ENCODE measurements around the gene URAD.
"Not testable (repeated sequence)": the region's sequence is repeated elsewhere in the genome, so short reads cannot be mapped to it uniquely, and the experiment has no call there.

Gene URAD

DNA sequence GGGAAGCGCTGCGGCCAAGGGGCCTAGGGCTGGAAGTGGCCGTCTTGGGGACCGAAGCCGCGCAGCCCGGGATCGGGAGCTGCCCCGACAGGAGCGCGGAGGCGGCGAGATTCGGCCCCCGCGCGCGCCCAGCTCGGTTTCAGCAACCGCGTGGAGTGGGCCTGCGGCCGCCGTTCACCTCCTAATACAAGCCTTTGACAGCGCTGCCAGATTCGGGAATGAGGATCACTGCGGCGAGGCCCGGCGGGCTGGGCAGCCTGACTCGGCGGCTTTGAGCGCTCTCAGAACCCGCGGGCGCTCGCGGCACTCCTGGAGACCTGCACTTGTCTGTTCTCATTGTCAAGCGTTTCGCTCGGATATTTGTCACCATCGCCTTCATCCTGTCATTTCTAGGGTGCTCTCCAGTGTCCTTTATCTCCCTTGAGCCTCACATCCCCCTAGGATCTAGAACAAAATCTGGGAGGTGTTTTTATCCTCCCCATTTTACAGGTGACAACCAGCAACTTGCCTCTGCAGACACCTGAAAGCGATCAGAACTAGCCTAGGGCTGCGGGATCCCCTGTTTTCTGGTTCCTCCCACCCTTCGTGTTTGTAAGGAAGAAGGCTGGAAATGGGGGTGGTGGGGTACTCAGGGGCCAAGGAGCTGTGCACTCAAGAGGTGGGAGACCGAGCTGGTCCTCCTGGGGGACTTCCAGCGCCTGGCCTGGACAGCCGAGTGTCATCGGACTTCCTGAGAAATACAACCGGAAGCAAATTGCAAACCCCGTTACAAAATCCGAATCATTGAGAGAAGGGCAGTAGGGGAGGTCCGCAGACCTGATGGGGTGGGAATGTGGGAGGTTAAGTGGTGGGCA is 17.9 kb downstream of the URAD start:
- no peaks in the 10 kb centered on the region for H3K36me3 Mint-ChIP-seq (ENCODE audit: low read depth)
- H3K9me3 Mint-ChIP-seq: no peaks in the 10 kb centered on the region
- H3K27me3 Mint-ChIP-seq: peaks cover 98% of the 10 kb centered on the region
- H3K4me3 Mint-ChIP-seq: no peak overlapping the region
- H3K27ac Mint-ChIP-seq: no peak overlapping the region
- intact Hi-C loops (cut with micrococcal nuclease): no loop called here
- H3K4me1 Mint-ChIP-seq (ENCODE audit: low read depth): peaks cover 38% of the 10 kb centered on the region

- intact Hi-C loops (cut with micrococcal nuclease): no loop called here
- H3K4me1 Mint-ChIP-seq (ENCODE audit: low read depth): peaks cover 33% of the 10 kb centered on the region
- H3K9me3 Mint-ChIP-seq: no peaks in the 10 kb centered on the region
- H3K4me3 Mint-ChIP-seq: no peak overlapping the region
- H3K36me3 Mint-ChIP-seq (ENCODE audit: low read depth): no peaks in the 10 kb centered on the region
- peaks cover 98% of the 10 kb centered on the region for H3K27me3 Mint-ChIP-seq
- H3K27ac Mint-ChIP-seq: no peak overlapping the region
Observed at GRCh38 chr13:27969866-27970229, 18.6 kb downstream of the URAD start.

- Mint-ChIP-seq H3K27me3 (peaks cover 98% of the 10 kb centered on the region), H3K27ac (no peak within 1 kb of the TSS), H3K9me3 (no peaks in the 10 kb centered on the region), H3K4me3 (peak within 1 kb of the TSS; percentile 34), H3K36me3 (ENCODE audit: low read depth) (no peaks in the 10 kb centered on the region), H3K4me1 (ENCODE audit: low read depth) (peaks cover 33% of the 10 kb centered on the region)
- intact Hi-C loops (cut with micrococcal nuclease): no loop called here
Observed at GRCh38 chr13:27969082-27969865, 19.2 kb downstream of the URAD start, which contains the start of gene CDX2. Gene CDX2 (minus strand): TSS chr13:27969315. CDS start chr13:27969006, 309 bp downstream.

GRCh38 chr13:27968316-27969081 is 20.0 kb downstream of the URAD start:
- Mint-ChIP-seq H3K27ac (no peak overlapping the region), H3K9me3 (no peaks in the 10 kb centered on the region), H3K36me3 (ENCODE audit: low read depth) (no peaks in the 10 kb centered on the region), H3K4me1 (ENCODE audit: low read depth) (peaks cover 33% of the 10 kb centered on the region), H3K4me3 (peak overlapping the region; percentile 34), H3K27me3 (peaks cover 98% of the 10 kb centered on the region)
- intact Hi-C loops (cut with micrococcal nuclease): no loop called here

GRCh38 chr13:27967736-27968315 is 20.7 kb downstream of the URAD start:
- H3K9me3 Mint-ChIP-seq: no peaks in the 10 kb centered on the region
- H3K4me3 Mint-ChIP-seq: no peak overlapping the region
- intact Hi-C loops (cut with micrococcal nuclease): no loop called here
- peaks cover 98% of the 10 kb centered on the region for H3K27me3 Mint-ChIP-seq
- H3K4me1 Mint-ChIP-seq (ENCODE audit: low read depth): peaks cover 33% of the 10 kb centered on the region
- H3K27ac Mint-ChIP-seq: no peak overlapping the region
- no peaks in the 10 kb centered on the region for H3K36me3 Mint-ChIP-seq (ENCODE audit: low read depth)

GRCh38 chr13:27967203-27967735 is 21.2 kb downstream of the URAD start:
- Mint-ChIP-seq H3K4me3 (no peak overlapping the region), H3K9me3 (no peaks in the 10 kb centered on the region), H3K27ac (no peak overlapping the region)

GRCh38 chr13:27966641-27967202 is 21.8 kb downstream of the URAD start:
- no peaks in the 10 kb centered on the region for H3K9me3 Mint-ChIP-seq
- H3K27me3 Mint-ChIP-seq: peaks cover 97% of the 10 kb centered on the region
- no peak overlapping the region for H3K27ac Mint-ChIP-seq
- peaks cover 33% of the 10 kb centered on the region for H3K4me1 Mint-ChIP-seq (ENCODE audit: low read depth)
- no peaks in the 10 kb centered on the region for H3K36me3 Mint-ChIP-seq (ENCODE audit: low read depth)
- intact Hi-C loops (cut with micrococcal nuclease): no loop called here
- no peak overlapping the region for H3K4me3 Mint-ChIP-seq

More at GRCh38 chr13:27967203-27967735, 21.2 kb downstream of the URAD start:
- intact Hi-C loops (cut with micrococcal nuclease): no loop called here
- Mint-ChIP-seq H3K4me1 (ENCODE audit: low read depth) (peaks cover 33% of the 10 kb centered on the region), H3K27me3 (peaks cover 97% of the 10 kb centered on the region), H3K36me3 (ENCODE audit: low read depth) (no peaks in the 10 kb centered on the region)

- Mint-ChIP-seq H3K36me3 (ENCODE audit: low read depth) (no peaks in the 10 kb centered on the region), H3K9me3 (no peaks in the 10 kb centered on the region), H3K27ac (no peak overlapping the region), H3K27me3 (peaks cover 97% of the 10 kb centered on the region), H3K4me3 (no peak overlapping the region), H3K4me1 (ENCODE audit: low read depth) (peaks cover 40% of the 10 kb centered on the region)
- intact Hi-C loops (cut with micrococcal nuclease): no loop called here
Observed at GRCh38 chr13:27965740-27966640, 22.5 kb downstream of the URAD start.

- Mint-ChIP-seq H3K4me3 (no peak overlapping the region), H3K4me1 (ENCODE audit: low read depth) (peaks cover 40% of the 10 kb centered on the region), H3K27ac (no peak overlapping the region), H3K36me3 (ENCODE audit: low read depth) (no peaks in the 10 kb centered on the region), H3K27me3 (peaks cover 96% of the 10 kb centered on the region), H3K9me3 (no peaks in the 10 kb centered on the region)
- intact Hi-C loops (cut with micrococcal nuclease): no loop called here
Observed at GRCh38 chr13:27965343-27965739, 23.2 kb downstream of the URAD start.

DNA sequence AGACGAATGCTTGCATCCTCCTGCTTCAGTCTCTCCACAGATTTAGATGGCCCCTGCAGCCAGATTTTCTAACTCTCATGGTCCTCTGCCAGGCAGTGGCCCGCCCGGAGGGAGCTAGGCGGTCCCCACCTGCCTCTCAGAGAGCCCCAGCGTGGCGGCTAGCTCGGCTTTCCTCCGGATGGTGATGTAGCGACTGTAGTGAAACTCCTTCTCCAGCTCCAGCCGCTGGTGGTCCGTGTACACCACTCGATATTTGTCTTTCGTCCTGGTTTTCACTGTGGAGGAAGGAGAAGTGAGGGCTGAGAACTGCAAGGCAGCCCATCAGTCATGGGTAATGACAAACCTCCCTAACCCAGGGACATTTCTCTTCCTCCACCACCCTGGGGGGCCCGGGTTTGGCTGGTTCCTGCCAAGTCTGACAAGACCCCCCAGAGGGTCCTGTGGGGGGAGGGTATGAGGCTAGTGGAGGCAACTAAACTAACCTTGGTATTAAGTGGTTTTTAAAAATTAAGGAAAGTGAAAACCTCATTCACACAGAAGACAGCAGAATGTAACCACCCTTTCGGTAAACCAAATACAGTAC is 23.7 kb downstream of the URAD start:
- no peak overlapping the region for H3K27ac Mint-ChIP-seq
- intact Hi-C loops (cut with micrococcal nuclease): no loop called here
- H3K4me1 Mint-ChIP-seq (ENCODE audit: low read depth): peaks cover 43% of the 10 kb centered on the region
- H3K4me3 Mint-ChIP-seq: no peak overlapping the region
- no peaks in the 10 kb centered on the region for H3K36me3 Mint-ChIP-seq (ENCODE audit: low read depth)
- H3K27me3 Mint-ChIP-seq: peaks cover 98% of the 10 kb centered on the region
- no peaks in the 10 kb centered on the region for H3K9me3 Mint-ChIP-seq

- peaks cover 39% of the 10 kb centered on the region for H3K4me1 Mint-ChIP-seq (ENCODE audit: low read depth)
- H3K36me3 Mint-ChIP-seq (ENCODE audit: low read depth); H3K27ac Mint-ChIP-seq; intact Hi-C loops (cut with micrococcal nuclease); H3K9me3 Mint-ChIP-seq; H3K4me3 Mint-ChIP-seq: not testable (repeated sequence)
- peaks cover 97% of the 10 kb centered on the region for H3K27me3 Mint-ChIP-seq
Observed at GRCh38 chr13:27964206-27964605, 24.3 kb downstream of the URAD start.

GRCh38 chr13:27963491-27963890 is 25.0 kb downstream of the URAD start:
- H3K9me3 Mint-ChIP-seq: no peaks in the 10 kb centered on the region
- H3K36me3 Mint-ChIP-seq (ENCODE audit: low read depth): no peaks in the 10 kb centered on the region
- no peak overlapping the region for H3K4me3 Mint-ChIP-seq
- H3K27ac Mint-ChIP-seq: no peak overlapping the region
- H3K4me1 Mint-ChIP-seq (ENCODE audit: low read depth): peaks cover 31% of the 10 kb centered on the region
- H3K27me3 Mint-ChIP-seq: peaks cover 97% of the 10 kb centered on the region
- intact Hi-C loops (cut with micrococcal nuclease): no loop called here
